T follicular helper cell (primary cell): ENCODE data around the gene CCDC6.
"Not testable (repeated sequence)": the region's sequence is repeated elsewhere in the genome, so short reads cannot be mapped to it uniquely, and the experiment has no call there.

ENCODE experiments used
- DNase-seq: peaks from one replicate; pipeline ENCODE4 v3.0.0-alpha.2; 2020; ENCODE audit warnings: low read depth

Gene CCDC6

DNA sequence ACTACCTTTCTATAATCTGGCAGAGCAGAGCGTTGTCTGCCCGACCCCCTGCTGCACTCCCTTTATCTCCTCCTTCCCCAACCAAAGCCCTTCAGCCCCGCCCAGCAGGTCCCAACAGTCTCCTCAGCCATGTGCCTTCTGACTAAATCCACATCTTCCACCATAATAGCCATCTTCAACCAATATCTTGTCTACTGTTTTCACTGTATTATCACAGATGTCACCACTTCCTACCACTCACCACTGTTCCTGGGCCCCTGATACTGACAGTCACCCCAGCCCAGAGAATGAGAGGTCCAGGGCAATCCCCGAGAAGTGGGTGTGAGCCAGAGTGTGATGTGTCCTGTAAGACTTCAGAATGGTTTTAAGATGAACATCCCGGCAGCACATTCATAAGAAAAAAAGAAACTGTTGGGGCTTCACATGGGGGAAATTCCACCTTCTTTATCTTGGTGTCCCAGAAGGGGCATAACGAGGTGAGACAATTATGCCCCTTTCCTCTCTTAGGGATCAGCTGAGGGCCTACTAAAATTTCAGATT, 25.3 kb downstream of the CCDC6 start:
- DNase-seq: no peak

DNA sequence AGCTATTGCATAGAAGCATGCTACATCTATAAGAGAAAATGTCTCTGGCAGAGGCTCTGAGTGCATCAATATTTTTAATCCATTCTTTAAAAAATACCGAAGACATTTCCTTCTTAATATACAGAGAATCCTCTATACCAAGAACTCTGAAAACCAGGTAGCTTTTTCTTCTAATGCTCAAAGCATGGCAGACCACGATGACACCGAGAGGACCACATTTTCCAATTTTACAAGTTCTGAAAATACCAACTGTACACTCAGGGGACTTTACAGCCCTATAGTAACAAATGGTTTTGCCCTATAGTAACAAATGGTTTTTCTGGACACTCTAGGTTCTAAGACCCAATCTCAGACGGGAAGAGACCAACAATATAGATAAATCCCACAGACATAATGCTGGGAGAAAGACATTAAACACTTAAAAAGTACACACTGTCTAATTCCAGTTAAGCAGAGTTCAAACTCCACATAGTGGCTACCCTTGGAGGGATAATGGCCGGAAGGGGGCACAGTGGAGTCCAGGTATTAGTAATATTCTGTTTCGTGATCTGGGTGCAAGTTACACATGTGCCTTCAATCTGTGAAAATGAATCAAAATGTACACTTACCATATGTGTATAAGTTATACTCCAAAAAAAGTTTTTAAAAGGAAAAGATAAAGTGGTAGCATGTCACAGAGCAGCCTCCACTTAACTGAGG, 26.2 kb downstream of the CCDC6 start:
- no peak for DNase-seq

DNA sequence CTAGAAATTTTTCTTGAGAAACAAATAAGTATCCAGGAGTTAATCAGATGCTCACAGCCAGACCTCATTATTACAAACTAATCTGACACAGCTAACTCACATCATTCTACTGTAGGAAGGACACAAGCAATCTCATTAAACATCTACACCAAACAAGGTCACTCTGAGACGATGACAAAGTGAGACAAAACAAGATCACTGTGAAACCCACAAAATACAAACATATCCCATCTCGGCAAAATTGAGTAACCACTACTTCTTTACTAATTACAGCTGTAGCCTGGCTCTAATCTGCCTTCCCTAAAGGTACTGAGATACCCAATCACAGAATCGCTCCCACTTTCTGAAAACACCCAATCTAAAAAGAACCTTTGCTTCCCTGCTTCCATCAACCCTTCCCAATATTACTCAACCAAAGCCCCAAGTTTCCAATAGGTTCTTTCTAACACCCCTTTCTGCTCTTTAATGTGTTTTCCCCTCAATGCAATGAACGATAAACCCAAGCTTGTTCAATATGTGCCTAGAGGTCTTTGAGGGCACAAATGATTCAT, 26.9 kb downstream of the CCDC6 start:
- DNase-seq: no peak

DNA sequence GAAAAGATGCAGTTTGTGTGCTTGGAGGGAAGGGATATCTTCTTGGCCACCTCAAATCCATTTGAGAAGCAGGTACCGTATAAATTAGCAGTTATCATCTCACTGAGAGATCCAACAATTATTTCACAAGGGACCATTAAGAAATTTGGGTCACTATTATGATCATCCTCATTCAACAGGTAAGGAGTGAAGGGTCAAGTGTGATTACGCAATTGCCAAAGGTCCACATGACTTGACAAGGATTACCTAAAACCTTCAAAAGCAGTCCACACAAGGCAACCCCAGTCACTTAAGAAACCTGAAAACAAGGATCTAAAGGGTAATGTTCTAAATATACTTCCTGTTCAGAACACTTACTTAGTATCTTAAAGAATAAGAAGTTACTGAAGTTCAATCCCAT, 27.4 kb downstream of the CCDC6 start:
- no peak for DNase-seq

- no peak for DNase-seq
These were observed 28.1 kb downstream of the CCDC6 start for GRCh38 chr10:59878289-59878688.

- no peak for DNase-seq
These were observed 29.1 kb downstream of the CCDC6 start for GRCh38 chr10:59877191-59877671.

GRCh38 chr10:59876695-59877094, 29.7 kb downstream of the CCDC6 start:
- DNase-seq: no peak

GRCh38 chr10:59876208-59876607, 30.1 kb downstream of the CCDC6 start:
- DNase-seq: not testable (repeated sequence)

- no peak for DNase-seq
These were observed 32.5 kb downstream of the CCDC6 start for GRCh38 chr10:59873896-59874295.

DNA sequence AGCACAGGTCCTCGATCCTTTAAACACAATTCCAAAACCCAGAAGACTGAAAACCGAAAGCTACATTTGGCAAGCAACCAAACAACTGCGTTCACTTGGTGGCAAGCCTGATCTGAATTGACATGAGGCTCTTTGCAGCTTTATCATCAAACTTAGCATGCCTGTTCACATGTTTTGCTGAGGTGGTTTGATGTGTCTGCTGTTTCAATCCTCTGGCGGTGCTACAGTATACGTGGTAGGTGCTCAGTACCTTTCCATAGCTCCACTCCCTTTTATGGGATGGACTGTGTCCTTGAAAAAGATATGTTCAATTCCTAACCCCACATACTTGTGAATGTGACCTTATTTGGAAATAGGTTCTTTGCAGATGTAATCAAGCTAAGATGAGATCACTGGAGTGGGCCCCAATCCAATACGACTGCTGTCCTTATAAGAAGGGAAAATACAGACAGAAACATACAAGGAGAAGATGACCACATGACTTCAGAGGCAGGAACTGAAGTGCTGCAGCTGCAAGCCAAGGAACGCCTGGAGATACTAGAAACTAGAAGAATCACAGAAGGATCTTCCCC, 33.4 kb downstream of the CCDC6 start:
- no peak for DNase-seq

DNA sequence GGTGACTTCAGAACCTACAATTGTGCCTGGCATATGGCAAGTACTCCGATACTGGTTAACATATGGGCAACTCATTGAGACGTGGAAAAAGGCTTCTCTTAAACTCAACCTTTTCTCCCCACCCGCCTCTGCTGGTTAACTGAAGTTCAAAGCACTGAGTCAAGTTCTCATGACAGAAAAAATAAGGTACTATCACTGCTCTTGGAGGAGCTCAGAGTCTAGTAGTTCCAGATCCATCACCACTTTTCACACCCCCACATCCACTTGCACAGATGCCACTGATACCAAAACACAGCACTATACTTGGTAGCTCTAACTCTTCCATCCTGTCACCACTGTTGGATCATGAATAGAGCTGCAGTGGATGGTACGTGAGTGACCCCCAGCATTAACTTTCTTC, 36.2 kb downstream of the CCDC6 start:
- no peak for DNase-seq

DNA sequence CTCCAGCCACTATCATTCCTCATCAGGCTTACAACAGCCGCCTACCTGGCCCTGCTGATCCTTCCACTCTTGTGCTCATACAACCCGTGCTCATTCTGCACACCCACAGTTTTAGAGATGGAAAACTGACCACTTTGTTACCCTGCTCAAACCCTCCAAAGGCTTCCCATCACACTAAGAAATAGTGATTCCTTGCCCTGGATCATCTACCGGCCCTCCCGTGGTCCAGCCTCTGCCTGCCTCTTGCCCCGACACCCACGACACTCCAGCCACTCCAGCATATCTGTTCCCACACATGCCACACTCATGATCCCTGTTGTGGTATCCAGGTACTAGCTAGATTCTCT, 36.8 kb downstream of the CCDC6 start:
- no peak for DNase-seq

- DNase-seq: no peak
These were observed 37.4 kb downstream of the CCDC6 start for GRCh38 chr10:59868696-59869593.

GRCh38 chr10:59867590-59867989, 38.8 kb downstream of the CCDC6 start:
- no peak for DNase-seq

GRCh38 chr10:59865101-59865500, 41.3 kb downstream of the CCDC6 start:
- no peak for DNase-seq

- DNase-seq: no peak
These were observed 42.0 kb downstream of the CCDC6 start for GRCh38 chr10:59864141-59864962.

DNA sequence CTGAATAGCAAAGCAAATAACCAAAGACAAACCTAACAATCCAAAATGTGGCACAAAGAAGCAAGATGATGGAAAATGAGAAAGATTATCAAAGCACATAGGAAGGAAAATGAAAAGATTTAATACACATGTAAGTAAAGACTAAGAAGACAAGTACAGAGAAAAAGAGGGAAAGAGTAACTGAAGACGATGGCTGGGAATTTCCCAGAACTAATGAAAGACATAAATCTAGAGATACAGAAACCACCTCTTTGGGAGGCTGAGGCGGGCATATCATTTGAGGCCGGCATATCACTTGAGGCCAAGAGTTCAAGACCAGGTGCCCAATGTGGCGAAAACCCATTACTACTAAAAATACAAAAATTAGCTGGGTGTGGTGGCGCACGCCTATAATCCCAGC, 46.8 kb downstream of the CCDC6 start:
- DNase-seq: no peak

GRCh38 chr10:59857921-59858320, 48.4 kb downstream of the CCDC6 start:
- no peak for DNase-seq

DNA sequence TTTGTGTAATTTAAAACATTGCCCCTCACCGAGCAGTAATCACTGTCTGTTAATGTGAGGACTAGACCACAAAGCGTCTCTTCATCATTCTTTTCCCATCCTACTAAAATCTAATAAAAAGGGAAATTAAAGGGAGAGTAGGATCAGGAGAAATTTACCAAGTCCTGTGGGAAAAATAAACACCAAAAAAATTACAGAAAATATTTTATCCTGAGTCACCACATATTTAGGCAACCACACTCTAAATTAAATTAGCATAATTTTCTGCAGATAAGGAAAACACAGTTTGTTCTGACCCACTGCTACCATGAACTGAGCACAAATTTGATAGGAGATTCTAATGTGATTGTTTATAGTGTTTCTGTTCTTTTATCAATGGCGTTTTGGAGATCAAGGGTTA, 49.3 kb downstream of the CCDC6 start:
- DNase-seq: no peak

DNA sequence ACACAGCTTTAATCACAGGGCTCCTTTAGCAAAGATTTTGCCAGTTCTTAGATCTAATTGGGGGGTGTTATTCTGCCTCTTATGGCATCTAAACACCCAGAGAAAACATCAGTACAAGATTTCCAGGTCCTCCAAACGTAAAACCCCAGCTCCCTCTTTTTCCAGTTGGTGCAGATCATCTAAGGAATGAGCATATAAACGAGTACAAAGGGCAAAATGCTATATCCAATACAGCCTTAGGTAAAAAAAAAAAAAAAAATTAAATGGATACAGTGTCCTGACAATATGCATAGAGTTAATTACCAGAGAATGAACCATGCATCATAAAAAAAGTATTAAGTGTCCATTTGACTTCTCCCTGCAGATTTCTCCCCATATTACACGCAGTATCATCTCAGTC, 50.3 kb downstream of the CCDC6 start:
- no peak for DNase-seq

DNA sequence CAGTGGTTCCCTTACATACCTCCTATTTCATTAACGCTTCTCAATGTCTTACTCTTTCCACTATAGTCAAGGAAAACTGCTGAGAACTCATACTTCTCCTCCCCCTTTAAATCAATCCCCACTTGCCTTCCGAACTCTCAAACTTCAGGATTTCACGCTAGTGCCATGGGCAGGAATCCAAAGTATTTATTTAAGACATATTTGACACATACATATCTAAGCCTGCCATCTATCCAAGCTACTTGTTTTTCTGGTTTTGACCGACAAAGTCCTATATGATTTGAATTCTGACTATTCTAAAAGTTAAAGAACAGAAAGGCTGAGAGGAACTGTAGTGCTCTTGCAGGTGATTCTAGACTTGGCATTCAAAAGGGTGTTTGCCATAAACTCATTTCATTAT, 51.8 kb downstream of the CCDC6 start:
- no peak for DNase-seq

DNA sequence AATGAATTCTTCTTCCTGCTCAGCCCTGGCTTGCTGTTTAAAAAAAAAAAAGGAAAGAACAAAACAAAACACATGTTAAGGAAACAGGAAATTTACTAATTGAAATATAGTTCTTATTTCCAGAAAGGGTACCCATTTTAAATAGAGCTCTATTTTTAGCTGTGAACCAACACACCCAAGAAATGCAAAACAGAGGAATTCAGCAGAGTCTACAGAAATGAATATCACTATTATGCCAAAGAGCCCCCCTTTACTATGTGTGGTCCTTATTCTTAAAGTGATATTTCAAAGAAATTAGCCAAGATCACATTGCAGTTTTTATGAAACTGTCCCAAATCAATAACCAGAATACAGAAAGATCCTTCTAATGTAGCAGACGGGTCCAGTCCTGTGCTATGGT, 53.7 kb downstream of the CCDC6 start:
- DNase-seq: no peak
